AG08395 (cell line): Measurements from ENCODE around the gene CNFN.

Experiments
- DNase-seq: peaks from one replicate; pipeline ENCODE4 v3.0.0; 2012; ENCODE audit warnings: mixed read lengths, low spot score

Gene CNFN, protein sequence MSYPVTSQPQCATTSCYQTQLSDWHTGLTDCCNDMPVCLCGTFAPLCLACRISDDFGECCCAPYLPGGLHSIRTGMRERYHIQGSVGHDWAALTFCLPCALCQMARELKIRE

GRCh38 chr19:42389899-42390298 is at the start of gene CNFN:
CNFN (minus strand) TSS chr19:42390297; CDS start chr19:42389037, 1,260 bp downstream.
- DNase-seq: no peak

DNA sequence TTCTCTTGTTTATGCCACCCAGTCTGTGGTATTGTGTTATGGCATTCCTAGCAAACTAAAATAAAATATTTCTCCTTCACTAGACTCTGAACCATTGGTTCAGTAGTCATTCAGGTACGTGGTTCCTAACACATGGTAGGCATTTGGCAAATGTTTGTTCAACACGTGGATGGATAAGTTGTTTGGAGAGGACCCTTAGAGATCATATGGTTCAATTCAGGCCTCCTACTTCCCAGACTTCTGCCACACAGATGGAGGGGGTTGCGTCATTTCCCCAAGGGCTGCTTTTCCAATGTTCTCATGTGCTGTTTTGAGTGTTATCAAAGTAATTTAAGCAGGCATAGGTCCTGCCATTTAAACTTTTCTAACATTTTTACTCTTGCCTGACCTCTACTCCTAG is 45.9 kb upstream of the CNFN start:
- peak; percentile 45 for DNase-seq

GRCh38 chr19:42435316-42435715 is 45.2 kb upstream of the CNFN start:
- no peak for DNase-seq

DNA sequence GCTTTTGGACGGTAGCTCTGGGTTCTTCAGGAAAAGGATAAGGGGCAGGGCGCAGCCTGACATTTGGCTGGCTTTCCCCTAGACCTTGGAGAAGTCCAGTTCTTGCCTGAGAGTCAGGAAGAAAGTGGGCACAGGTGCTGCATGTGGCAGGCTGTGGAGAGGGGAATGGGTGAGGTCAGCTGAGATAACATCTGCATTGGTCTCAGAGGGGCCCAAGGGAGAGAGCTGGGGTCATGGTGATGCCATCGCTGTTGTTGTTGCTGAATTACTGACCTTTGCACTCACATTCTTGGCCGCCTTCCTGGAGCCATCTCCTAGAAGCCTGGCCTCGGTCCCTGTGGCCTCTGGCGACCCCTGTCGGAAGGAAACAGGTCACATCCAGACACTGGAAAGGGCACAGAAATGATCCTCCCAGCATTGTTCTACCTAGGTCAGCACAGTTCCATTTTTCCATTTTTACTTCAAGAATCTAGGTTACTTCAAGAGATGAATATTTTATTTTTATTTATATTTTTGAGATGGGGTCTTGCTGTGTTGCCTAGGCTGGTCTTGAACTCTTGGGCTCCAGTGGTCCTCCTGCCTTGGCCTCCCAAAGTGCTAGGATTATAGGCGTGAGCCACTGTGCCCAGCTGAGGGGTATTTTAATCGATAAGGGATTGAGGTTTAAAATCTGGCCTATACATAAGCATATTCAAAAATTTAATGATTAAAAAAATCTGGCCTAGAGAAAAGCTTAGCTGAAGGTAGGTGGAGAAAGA is 43.6 kb upstream of the CNFN start:
- peak; percentile 31 for DNase-seq

GRCh38 chr19:42431486-42431885 is 41.4 kb upstream of the CNFN start:
- no peak for DNase-seq

GRCh38 chr19:42428676-42429075 is 38.6 kb upstream of the CNFN start:
- DNase-seq: no peak

DNA sequence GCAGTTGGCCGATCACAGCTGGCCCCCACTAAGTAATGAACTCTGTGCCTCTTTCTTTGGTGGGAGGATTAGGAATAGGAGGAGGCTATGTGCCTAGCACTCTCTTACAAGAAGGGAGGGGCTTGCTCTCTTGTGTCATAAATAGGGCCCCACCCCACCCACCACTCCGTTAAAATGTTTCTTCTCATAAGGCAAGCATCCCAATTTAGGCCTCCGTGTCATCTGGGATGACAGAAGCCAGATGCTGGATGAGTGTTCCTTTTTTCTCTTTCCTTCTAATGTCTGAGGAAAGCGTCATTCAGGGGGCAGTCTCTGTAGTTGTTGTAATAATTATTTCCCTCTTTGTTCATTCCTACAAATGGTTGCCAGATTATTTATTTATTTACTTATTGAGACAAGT is 37.2 kb upstream of the CNFN start, which contains the start of gene LIPE:
Gene LIPE, minus strand, starts transcription at position 76 of the 400 bp plus-strand sequence. CDS start 239 bp downstream, outside the sequence.
- peak; percentile 20 for DNase-seq

DNA sequence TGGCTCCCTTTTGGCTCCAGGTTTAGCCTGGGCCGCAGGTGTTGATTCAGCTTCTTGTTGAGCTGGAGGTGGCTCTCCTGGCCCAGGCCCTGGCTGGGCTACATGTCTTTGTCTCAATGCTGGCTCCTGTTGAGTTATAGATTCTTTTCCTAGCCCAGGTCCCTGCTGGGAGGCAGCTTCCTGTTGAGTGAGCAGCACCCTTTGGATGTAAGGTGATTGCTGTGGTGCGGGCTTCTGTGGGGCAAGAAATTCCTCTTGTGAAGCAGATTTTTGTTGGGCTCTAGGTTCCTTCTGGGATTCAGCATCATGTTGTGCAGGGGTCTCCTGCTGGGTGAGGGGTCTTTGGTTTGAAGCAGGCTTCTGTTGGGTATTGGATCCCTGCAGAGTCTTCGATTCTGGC is 36.5 kb upstream of the CNFN start:
- DNase-seq: no peak

DNA sequence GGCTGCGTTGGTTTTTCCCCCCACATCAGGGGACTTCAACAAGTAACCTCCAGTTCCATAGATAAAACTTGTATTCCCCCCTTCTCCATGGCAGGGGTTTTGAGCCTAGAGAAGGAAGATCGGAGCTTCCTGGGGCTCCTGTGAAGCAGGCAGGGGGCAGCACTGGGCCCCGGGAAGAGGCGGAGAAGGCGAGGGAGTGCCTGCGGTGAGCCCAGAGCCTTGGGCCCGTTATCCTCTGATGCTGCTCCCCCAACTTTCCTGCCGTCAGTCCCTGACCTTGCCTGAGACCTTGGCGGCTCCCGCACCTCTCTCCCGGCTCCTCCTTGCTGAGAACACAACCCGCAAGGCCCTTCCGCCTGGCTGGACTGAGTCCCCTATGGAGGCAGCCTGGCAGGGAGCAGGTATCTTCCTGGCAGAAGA is 34.6 kb upstream of the CNFN start:
- no peak for DNase-seq

DNA sequence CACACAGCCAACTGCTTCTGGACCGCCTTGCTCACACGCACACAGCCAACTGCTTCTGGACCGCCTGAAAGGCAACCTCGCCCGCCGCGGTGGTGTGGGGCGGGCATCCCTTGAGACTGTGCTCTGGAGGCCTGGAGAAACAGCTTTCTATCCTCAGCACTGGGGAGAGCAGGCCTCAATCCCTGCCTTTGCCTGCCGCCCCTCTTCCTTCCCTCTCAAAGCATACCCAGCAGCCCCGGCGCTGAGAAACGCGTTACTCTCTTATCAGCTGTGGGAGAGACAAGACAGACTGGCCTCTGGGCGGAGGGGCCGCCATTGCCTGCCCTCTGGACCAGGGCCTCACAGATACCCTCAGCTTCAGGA is 34.2 kb upstream of the CNFN start:
- DNase-seq: no peak

DNA sequence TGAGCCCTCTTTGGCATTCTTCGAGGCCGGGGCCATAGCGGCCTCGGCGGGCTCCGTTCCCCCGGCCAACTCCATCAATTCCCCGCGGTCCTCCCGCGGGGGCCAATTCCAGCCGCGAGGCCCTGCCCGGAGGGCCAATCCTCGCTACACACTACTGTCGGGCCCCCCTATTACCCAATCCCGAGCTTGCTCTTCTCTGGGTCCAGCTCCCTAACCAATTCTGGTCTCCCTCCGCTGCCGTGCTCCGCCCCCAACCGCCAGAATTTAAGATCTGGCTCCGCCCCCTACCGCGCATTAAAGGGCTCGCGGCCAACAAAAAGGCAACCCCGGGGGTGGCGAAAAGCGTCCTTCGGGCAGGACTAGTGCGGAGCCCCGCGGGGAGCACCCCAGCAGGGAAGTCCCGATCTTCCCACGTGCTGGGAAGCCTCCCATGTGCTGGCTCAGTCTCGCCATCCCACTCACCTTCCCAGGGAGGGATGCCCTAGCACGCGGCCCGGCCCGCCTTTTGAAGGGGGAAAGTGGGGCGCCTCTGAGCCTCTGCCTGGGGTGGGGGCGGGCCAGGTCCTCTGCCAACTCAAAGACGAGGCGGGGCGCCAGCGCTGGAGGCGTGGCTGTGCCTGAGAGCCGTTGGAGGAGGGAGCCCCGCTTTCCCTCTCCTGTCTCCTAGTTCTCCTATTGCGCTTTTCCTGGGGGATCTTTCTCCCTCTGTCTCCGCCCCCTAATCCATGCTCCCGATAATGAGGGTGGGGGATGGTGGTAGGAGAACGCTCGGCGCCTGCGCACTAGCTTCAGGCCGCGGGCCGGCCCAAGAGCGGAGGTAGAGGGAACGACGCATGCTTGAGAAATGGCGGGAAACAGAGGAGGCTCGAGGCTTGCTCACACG is 33.6 kb upstream of the CNFN start:
- peak; percentile 98 for DNase-seq

DNA sequence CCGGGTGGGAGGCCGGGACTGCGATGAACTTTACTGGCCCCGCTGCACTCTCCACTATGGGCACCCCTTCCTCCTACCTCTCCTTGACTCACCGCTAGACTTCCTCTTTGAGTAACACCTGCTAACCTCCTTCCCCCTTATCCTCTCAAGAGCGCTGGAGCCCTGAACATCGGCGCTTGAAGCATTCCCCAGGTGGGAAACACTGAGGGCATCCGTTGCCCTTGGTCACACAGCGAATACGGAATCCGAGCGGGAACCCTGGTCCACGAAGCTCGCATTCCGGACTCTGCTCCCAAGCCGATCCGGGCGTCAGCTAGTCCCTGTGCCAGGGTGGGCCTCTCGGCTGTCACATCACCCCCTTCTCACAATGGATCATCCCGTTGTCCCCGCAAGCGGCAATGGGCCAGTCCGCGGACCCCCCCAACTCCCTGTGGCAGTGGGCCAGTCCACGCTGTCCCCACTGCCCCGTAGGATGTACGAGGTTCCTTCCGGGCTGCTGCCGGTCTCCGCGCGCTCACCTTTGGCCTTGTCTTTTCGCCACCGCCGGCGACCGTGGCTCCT is 32.9 kb upstream of the CNFN start:
- peak; percentile 20 for DNase-seq

GRCh38 chr19:42422092-42422900 is 32.2 kb upstream of the CNFN start:
- DNase-seq: no peak

GRCh38 chr19:42421591-42422031 is 31.5 kb upstream of the CNFN start:
- DNase-seq: no peak

DNA sequence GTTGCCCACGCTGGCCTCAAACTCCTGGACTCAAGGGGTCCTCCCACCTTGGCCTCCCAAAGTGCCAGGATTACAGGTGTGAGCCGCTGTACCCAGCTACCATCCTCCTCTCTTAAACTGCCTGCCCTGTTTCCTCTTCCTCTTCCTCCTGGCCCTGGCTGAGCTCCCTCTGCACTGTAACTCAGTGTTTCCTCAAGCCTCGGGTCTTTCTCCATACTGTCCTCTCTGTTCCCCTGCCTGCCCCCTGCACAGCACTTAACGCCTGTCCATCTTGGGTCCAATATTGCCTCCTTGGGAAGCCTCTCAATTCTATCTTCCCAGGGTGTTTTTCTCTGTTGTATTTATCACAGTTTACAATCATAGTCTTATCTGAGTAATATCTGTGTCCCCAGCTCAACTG is 31.0 kb upstream of the CNFN start:
- DNase-seq: no peak

- peak; percentile 68 for DNase-seq
Measured at GRCh38 chr19:42420055-42420544, 30.0 kb upstream of the CNFN start.

DNA sequence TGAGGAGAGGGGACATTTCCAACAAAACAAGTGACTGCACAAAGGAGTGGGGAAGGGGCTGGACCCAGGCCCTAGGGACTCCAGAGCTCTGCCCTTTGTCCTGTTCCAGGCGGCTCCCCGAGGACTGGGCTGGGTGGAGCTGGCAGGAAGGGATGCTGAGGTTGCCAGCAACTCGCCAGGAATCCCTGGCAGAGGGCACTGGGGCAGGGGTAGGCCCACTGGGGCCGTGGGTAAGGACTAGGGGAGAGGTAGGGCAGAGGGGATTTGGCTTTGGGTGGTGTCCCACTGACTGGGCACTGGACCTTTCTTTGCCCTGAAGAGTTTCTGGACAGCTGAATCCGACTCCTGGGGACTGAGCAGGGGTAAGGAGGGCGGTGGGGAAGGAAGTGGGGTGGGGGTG is 29.2 kb upstream of the CNFN start:
- DNase-seq: no peak

- no peak for DNase-seq
Measured at GRCh38 chr19:42412661-42413076, 22.6 kb upstream of the CNFN start.

GRCh38 chr19:42412227-42412626 is 22.1 kb upstream of the CNFN start:
- no peak for DNase-seq

- no peak for DNase-seq
Measured at GRCh38 chr19:42411581-42412178, 21.6 kb upstream of the CNFN start.

- no peak for DNase-seq
Measured at GRCh38 chr19:42410371-42410770, 20.3 kb upstream of the CNFN start.
